Muscle layer of colon (tissue), 2 donors: ENCODE measurements around the gene FASTK.

Experiments used
- H3K27ac ChIP-seq: one replicate; pipeline ENCODE4 v1.7.0; 2013; ENCODE audit warnings: low read depth, mild to moderate bottlenecking, low read length, moderate library complexity
- H3K27me3 ChIP-seq, 2 donors: one replicate each; pipeline ENCODE4 v1.7.0; 2013; ENCODE audit warnings: low read length in 2 of 2, mild to moderate bottlenecking in 2 of 2; ENCODE audit not compliant: insufficient read depth in 2 of 2, control insufficient read depth in 1 of 2
- H3K36me3 ChIP-seq: one replicate; pipeline ENCODE4 v1.7.0; 2013; ENCODE audit warnings: mild to moderate bottlenecking, low read length; ENCODE audit not compliant: insufficient read depth
- H3K4me1 ChIP-seq: one replicate; pipeline ENCODE4 v1.7.0; 2013; ENCODE audit warnings: mild to moderate bottlenecking, low read length; ENCODE audit not compliant: insufficient read depth
- H3K4me3 ChIP-seq, 2 donors: one replicate each; pipeline ENCODE4 v1.7.0; 2013; ENCODE audit warnings: low read length in 2 of 2, low read depth in 1 of 2, mild to moderate bottlenecking in 1 of 2, moderate library complexity in 1 of 2
- H3K9ac ChIP-seq: one replicate; pipeline ENCODE4 v1.7.0; 2013; ENCODE audit warnings: low read length
- H3K9me3 ChIP-seq: one replicate; pipeline ENCODE4 v1.7.0; 2013; ENCODE audit warnings: mild to moderate bottlenecking, low read length
- donor health status: abdominal sarcoma.
- donor health status: Adenocarcinoma of cecum.

Gene FASTK

DNA sequence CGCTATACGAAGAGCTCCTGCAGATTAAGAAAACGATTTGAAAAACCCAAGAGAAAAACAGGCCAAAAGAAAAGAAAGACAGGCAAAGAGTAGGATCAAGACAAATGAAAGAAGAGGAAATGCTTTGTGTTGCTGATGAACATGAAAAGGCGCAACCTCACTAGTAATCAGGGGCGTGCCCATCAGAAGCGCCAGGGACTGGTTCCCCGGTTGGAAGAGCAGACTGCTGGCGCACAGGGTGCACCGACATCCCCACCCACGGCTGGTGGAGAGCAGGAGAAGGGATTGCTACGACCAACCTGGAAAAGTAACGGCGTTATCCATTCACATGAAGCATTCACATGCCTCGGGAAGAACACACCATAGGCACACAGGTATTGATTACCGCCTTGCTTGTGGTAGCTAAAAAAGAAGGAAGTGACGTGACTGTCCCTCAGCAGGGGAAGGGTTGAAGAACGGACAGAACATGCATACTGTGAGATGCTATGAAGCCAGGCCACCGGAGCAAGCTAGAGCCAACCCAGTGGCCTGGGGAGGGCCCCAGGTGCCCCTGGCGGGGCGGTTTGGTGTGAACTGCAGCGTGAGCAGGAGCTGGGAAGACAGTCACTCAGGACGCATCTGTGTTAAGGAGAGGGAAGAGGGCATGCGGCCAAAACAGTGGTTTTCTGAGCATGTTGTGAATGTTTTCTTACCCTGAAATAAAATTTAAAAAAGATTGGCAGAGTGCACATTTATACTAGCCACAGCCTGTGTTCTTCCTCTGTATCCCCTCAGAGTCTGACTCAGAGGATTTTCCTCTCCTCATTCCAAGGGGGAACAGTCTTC is 24.0 kb upstream of the FASTK start:
- no peaks in the 10 kb centered on the region for H3K9me3 ChIP-seq
- H3K27me3 ChIP-seq, result no peaks in the 10 kb centered on the region
- H3K4me3 ChIP-seq, result no peak overlapping the region
- H3K4me1 ChIP-seq, result peaks cover 5% of the 10 kb centered on the region
- no peaks in the 10 kb centered on the region for H3K36me3 ChIP-seq
- H3K9ac ChIP-seq, result no peak overlapping the region
- H3K27ac ChIP-seq, result no peak overlapping the region

DNA sequence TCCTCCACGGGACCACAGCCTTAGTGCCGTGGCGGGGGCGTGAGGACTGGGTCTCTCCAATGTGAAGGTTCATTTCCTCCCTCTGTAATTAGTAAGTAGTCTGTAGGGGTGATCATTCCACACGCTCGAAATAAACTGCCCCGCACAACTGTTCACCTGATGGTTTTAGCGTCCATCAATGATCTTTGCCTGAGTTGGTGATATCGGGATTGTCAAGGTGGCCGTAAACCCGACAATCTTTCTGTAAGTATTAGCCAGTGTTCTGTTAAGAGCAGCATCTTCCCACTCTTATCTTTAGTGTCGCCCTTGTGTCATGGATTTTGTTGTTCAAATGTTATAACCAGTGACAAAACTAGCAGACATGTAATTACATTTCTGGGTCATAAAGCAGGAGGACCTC is 23.4 kb upstream of the FASTK start:
- Histone ChIP-seq H3K27ac (no peak overlapping the region), H3K4me3 (no peak overlapping the region), H3K27me3 (no peaks in the 10 kb centered on the region), H3K4me1 (no peaks in the 10 kb centered on the region), H3K9me3 (no peaks in the 10 kb centered on the region), H3K36me3 (no peaks in the 10 kb centered on the region), H3K9ac (no peak overlapping the region)

DNA sequence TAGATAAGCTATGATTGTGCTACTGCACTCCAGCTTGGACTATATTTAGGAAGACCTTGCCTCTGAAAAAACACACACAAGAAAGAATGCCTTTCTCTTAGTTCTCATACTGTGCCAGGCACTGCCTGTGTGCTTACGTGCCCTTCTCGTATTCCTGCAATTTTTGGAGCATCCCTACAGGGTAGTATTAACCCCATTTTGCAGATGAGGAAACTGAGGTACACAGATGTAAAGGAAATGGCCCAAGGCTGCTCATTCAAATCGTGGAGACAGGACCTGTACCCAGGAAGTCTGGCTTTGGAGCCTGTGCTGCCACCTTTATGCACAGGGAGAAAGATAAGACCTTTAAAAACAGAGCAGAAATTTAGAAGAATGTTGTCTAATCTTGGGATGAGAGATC is 22.4 kb upstream of the FASTK start:
- Histone ChIP-seq H3K27ac (no peak overlapping the region), H3K4me1 (no peaks in the 10 kb centered on the region), H3K4me3 (no peak overlapping the region), H3K36me3 (no peaks in the 10 kb centered on the region), H3K9ac (no peak overlapping the region), H3K27me3 (no peaks in the 10 kb centered on the region), H3K9me3 (no peaks in the 10 kb centered on the region)

DNA sequence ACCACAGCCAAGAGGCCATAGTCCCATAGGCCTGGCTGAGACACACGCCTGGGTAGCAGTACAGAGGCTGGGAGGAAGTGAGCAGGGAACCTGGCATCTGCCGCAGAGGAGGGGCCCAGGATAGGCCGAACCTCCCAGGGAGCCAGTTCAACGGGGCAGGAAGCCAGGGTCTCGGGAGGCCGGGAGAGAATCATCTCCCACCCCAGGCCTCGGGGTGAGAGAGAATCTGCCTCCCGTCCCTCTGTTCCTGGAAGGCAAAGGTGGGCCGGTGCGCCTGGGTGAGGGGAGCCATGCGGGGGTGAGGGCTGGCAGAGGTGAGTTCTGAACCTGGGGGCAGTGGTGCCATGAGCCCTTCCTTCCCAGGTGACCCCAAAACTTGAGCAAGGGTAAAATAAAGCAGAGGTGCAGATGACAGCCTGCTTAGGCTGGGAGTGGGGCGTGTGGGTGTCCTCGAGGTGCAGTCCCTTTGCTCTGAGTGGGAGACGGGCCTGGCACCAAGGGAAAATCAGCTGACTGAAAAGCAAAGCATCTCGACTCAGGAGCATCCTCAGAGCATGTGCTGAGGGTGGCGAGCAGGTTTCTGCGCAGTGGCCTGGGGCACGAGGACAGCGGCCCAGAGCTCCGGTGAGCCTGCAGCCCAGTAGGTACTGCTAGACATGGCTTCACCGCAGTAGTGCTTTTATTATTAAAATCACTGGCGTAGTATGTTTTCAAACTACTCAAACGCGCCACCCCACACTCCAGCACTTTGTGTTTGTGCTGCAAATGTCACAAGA is 21.2 kb upstream of the FASTK start:
- no peak overlapping the region for H3K9ac ChIP-seq
- no peaks in the 10 kb centered on the region for H3K27me3 ChIP-seq
- H3K4me3 ChIP-seq, result no peak overlapping the region
- no peaks in the 10 kb centered on the region for H3K9me3 ChIP-seq
- H3K36me3 ChIP-seq, result no peaks in the 10 kb centered on the region
- no peaks in the 10 kb centered on the region for H3K4me1 ChIP-seq
- H3K27ac ChIP-seq, result no peak overlapping the region

DNA sequence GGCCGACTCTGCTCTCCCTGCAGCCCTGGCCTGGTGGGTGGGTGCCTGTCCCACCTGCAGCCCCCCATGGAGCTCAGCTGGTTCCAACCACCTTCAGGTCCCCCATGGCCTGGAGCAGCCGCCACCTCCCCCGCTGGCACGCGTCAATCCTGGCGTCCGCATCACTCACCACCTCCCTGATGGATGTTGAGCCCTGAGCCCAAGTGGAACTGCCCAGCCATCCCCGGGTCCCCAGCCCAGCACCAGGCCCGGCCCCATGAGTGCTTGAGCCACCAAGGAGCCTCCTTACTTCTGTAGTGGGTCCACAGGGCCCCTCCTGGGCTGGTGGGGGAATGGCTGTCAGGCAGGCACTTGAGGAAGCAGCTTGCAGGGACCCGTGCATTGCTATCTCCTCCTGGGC is 20.3 kb upstream of the FASTK start:
- H3K4me3 ChIP-seq, result no peak overlapping the region
- no peaks in the 10 kb centered on the region for H3K9me3 ChIP-seq
- H3K27me3 ChIP-seq, result no peaks in the 10 kb centered on the region
- no peak overlapping the region for H3K27ac ChIP-seq
- no peak overlapping the region for H3K9ac ChIP-seq
- no peaks in the 10 kb centered on the region for H3K36me3 ChIP-seq
- no peaks in the 10 kb centered on the region for H3K4me1 ChIP-seq

DNA sequence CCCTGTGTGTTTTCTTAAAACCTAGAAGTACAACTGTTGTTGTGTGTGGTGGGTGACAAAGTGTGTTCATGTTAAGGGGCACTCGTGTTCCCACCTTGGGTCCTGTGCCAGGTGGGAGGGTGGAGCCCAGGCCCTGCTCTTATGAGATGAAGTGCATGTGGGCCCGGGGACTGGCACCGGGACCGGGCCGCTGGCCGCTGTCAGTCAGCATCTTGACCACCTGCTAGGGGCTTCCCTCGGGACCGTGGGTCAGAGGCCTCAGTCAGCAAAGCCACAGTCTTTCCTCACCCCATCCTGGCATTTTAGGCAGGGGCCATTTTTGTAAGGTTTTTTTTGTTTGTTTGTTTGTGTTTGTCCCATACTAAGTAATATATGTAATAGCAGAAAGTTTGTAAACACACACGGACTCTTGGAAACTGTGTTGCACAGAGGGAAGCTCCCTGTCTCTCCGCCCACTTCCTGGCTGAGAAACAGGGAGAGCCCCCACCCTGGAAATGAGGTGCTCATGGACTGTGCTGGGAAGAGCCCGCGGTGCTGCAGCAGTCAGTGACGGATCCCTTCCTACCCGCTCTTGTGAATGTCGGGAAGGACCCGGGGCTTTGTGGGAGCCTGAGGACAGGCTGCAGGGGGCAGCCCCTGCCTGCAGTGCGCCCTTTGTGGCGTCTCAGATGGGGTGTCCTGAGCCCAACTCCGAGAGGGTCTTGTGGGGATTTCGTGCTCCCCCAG is 19.0 kb upstream of the FASTK start:
- Histone ChIP-seq H3K9ac (no peak overlapping the region), H3K4me1 (no peaks in the 10 kb centered on the region), H3K9me3 (no peaks in the 10 kb centered on the region), H3K27ac (no peak overlapping the region), H3K4me3 (no peak overlapping the region), H3K36me3 (no peaks in the 10 kb centered on the region), H3K27me3 (no peaks in the 10 kb centered on the region)

DNA sequence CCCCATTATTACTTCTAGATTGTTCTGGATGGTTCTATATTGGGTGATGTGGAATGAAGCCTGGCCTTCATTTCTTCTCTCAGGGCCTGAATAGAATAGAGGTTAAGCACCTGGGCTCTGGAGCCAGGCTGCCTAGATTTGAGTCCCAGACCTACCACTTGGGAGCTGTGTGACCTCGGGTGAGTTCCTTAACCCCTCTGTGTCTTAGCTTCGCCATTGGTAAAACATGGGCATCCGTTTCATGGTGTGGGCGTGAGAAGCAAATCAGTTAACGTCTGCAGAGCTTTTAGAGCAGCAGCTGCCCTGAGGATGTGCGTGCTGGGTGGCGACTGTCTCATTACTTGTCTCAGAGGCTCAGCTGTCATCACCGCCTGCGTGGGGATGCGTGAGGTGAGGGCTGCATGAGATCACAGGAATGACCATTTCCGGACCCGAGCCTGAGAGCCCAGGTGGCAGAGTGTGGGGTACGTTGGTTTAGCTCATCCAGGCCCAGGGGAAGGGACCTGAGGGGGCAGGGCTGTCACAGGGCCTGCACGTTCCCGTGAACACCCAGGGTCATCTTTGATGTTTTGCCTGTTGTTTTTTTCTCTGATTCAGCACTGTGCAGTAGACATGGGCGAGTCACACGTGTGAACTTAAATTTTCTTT is 15.3 kb upstream of the FASTK start:
- no peaks in the 10 kb centered on the region for H3K27me3 ChIP-seq
- H3K4me1 ChIP-seq, result peaks cover 15% of the 10 kb centered on the region
- H3K27ac ChIP-seq, result no peak overlapping the region
- no peak overlapping the region for H3K9ac ChIP-seq
- no peaks in the 10 kb centered on the region for H3K9me3 ChIP-seq
- no peak overlapping the region for H3K4me3 ChIP-seq
- no peaks in the 10 kb centered on the region for H3K36me3 ChIP-seq

DNA sequence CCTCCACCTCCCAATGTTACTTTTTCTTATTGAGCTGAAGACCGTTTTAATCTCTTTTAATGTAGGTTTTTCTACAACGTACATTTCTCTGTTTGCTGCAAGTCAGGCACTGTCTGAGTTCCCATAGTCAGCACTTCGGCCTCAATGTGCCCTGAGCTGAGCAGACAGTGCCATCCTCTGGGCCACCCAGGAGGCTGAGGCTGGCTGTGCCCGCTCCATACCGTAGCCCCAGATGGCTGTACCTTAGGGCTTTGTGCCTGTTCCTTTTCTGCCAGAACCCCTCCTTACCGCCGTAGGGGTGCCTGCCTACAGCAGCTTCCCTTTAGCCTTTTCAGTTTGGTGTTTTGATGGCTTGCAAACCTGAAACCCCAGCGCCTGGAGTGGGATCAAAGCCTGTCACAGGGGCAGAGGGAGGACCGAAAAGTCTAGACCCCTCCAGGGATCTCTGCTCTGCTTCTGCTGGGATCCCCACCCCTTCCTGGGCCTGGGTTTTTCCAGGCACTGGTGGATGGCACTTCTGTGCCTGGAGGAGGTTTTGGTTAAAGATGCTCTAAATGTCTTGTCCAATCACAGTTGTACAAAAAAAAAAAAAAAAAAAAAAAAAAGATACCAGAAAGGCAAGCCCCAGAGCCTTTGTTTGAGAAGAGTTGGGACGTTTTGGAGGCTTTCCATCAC is 14.7 kb upstream of the FASTK start:
- no peaks in the 10 kb centered on the region for H3K36me3 ChIP-seq
- H3K4me1 ChIP-seq, result peaks cover 21% of the 10 kb centered on the region
- no peak overlapping the region for H3K9ac ChIP-seq
- no peaks in the 10 kb centered on the region for H3K27me3 ChIP-seq
- no peak overlapping the region for H3K27ac ChIP-seq
- H3K9me3 ChIP-seq, result no peaks in the 10 kb centered on the region
- H3K4me3 ChIP-seq, result no peak overlapping the region

DNA sequence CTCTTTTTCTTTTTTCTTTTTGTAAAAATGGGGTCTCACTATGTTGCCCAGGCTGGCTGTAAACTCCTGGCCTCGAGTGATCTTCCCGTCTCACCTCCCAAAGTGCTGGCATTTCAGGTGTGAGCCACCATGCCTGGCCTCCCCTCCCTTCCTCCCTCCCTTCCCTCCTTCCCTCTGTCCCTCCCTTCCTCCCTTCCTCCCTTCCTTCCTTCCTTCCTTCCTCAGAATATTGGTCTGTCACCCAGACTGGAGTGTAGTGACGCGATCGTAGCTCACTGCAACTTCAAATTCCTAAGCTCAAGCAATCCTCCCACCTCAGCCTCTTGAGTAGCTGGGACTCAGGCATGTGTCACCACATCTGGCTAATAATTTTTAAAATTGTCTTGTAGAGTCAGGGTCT is 14.1 kb upstream of the FASTK start:
- H3K9me3 ChIP-seq, result no peaks in the 10 kb centered on the region
- no peak overlapping the region for H3K27ac ChIP-seq
- H3K4me3 ChIP-seq, result no peak overlapping the region
- no peaks in the 10 kb centered on the region for H3K36me3 ChIP-seq
- no peaks in the 10 kb centered on the region for H3K27me3 ChIP-seq
- H3K9ac ChIP-seq, result no peak overlapping the region
- H3K4me1 ChIP-seq, result peaks cover 27% of the 10 kb centered on the region

DNA sequence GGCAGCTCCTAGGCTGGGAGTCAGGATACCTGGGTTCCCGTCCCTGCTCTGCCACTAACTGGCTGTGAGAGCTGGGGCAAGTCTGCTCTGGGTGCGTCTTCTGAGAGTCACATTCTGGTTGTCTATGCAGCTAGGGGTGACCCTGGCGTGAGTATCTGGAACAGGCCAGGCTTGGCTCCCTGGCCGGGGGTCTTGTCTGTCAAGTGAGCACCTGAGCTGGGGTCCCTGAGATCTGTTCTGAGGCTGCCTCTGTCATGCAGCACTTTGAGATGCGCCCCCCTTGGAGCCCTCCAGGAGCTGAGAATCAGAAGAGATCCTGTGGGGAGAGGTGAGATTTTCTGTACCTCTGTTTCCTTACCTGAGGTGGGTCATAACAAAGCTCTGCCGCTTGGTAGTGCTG is 13.1 kb upstream of the FASTK start:
- no peaks in the 10 kb centered on the region for H3K27me3 ChIP-seq
- H3K36me3 ChIP-seq, result no peaks in the 10 kb centered on the region
- no peaks in the 10 kb centered on the region for H3K9me3 ChIP-seq
- H3K27ac ChIP-seq, result no peak overlapping the region
- no peak overlapping the region for H3K9ac ChIP-seq
- H3K4me3 ChIP-seq, result no peak overlapping the region
- peaks cover 36% of the 10 kb centered on the region for H3K4me1 ChIP-seq

DNA sequence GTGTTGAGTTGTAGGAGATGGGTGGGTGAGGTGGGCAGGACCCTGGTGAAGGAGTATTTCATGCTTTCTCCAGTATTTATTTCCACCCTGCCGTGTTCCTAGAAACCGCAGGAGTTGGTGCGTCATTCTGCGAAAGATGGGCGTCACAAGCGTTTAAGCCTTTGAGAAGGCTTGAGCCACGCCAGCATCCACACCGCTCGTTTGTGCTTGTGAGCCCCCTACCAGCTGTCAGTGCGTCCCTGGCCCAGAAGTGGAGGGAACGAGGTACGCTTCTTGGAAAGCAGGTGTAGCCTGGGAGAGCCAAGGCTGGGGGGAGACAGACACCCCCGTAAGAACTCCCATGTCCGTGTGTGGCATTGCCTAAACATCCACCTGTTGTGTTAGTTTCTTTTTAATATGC is 11.4 kb upstream of the FASTK start:
- H3K27ac ChIP-seq, result no peak overlapping the region

More for the DNA sequence above, 11.4 kb upstream of the FASTK start:
- Histone ChIP-seq H3K36me3 (no peaks in the 10 kb centered on the region), H3K4me3 (no peak overlapping the region), H3K4me1 (peaks cover 48% of the 10 kb centered on the region), H3K9ac (no peak overlapping the region), H3K27me3 (no peaks in the 10 kb centered on the region), H3K9me3 (no peaks in the 10 kb centered on the region)
